Hepatocyte (in vitro differentiated cells): ENCODE results near the gene TAF9B.

ENCODE experiments used
- CTCF ChIP-seq: fragments of 200-600 bp; sonication (generic); IDR thresholded peaks from 2 replicates; pipeline ENCODE4 v1.5.1; 2016; ENCODE audit warnings: antibody characterized with exemption, mild to moderate bottlenecking; ENCODE audit not compliant: poor library complexity
- EZH2 ChIP-seq: fragments of 200-600 bp; sonication (generic); IDR thresholded peaks from 2 replicates; pipeline ENCODE4 v1.6.1; 2016; ENCODE audit warnings: antibody characterized with exemption, mild to moderate bottlenecking, borderline replicate concordance
- EZH2phosphoT487 ChIP-seq: fragments of 200-600 bp; sonication (generic); IDR thresholded peaks from one replicate; pipeline ENCODE4 v1.6.1; 2018; ENCODE audit warnings: antibody characterized with exemption, mild to moderate bottlenecking, low read depth, moderate library complexity; ENCODE audit not compliant: unreplicated experiment, severe bottlenecking

- TF ChIP-seq CTCF = no peak
- TF ChIP-seq EZH2 = no peak
- no peak for TF ChIP-seq EZH2phosphoT487
Measured at GRCh38 chrX:78140206-78140605, 756 bp upstream of the TAF9B start.
